Parathyroid adenoma (tissue), 2 donors: ENCODE results near the gene MRPL14.

Experiments
- H2AFZ ChIP-seq: fragments of 300-600 bp; sonication (generic); one replicate; pipeline ENCODE4 v1.7.0; 2017; ENCODE audit warnings: antibody characterized with exemption, mild to moderate bottlenecking
- H3K27ac ChIP-seq: fragments of 300-600 bp; sonication (generic); one replicate; pipeline ENCODE4 v1.7.0; 2017
- H3K27me3 ChIP-seq: fragments of 300-600 bp; sonication (generic); one replicate; pipeline ENCODE4 v1.7.0; 2017; ENCODE audit warnings: low read length; ENCODE audit not compliant: control insufficient read depth, insufficient read depth
- H3K36me3 ChIP-seq: fragments of 300-600 bp; sonication (generic); one replicate; pipeline ENCODE4 v1.7.0; 2017; ENCODE audit warnings: low read length; ENCODE audit not compliant: control insufficient read depth, insufficient read depth
- H3K4me1 ChIP-seq: fragments of 300-600 bp; sonication (generic); one replicate; pipeline ENCODE4 v1.7.0; 2017; ENCODE audit warnings: control low read depth
- H3K4me2 ChIP-seq: fragments of 300-600 bp; sonication (generic); one replicate; pipeline ENCODE4 v1.7.0; 2017; ENCODE audit warnings: low read length
- H3K4me3 ChIP-seq: fragments of 300-600 bp; sonication (generic); one replicate; pipeline ENCODE4 v1.7.0; 2017; ENCODE audit warnings: low read depth, low read length
- H3K79me2 ChIP-seq: fragments of 300-600 bp; sonication (generic); one replicate; pipeline ENCODE4 v1.7.0; 2017; ENCODE audit warnings: control low read depth
- H3K9ac ChIP-seq: fragments of 300-600 bp; sonication (generic); one replicate; pipeline ENCODE4 v1.7.0; 2017; ENCODE audit warnings: mild to moderate bottlenecking
- H3K9me3 ChIP-seq: fragments of 300-600 bp; sonication (generic); one replicate; pipeline ENCODE4 v1.7.0; 2017; ENCODE audit warnings: low read length; ENCODE audit not compliant: control insufficient read depth
- TF ChIP-seq, protein P1 (sequence below): fragments of 300-600 bp; sonication (generic); IDR thresholded peaks from one replicate; pipeline ENCODE4 v1.7.0; 2017; ENCODE audit warnings: antibody characterized with exemption, mild to moderate bottlenecking
- donor health status: primary hyperparathyroidism.

The MRPL14 gene

DNA sequence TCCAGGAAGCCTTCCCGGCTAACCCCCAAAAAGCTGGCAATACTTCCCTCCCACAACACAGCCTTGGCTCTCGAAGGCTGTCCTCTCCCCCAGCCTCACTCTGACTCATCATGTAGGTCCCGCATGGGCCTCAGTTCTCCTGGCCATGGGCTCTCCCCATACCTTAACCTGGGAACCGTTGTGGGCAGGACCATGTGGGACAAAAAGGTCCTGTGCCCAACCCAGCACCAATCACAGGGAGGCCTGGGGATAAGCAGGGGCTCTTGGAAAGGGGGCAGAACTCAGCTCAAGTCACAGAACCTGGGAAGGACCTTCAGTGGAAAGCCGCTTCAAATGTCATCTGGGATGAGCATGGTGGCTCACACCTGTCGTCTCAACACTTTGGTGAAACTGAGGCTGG lies 45.5 kb downstream of the MRPL14 start:
- Histone ChIP-seq H2AFZ (no peak overlapping the region), H3K9ac (no peak overlapping the region), H3K36me3 (no peaks in the 10 kb centered on the region), H3K4me3 (no peak overlapping the region), H3K4me1 (no peaks in the 10 kb centered on the region), H3K27ac (no peak overlapping the region), H3K4me2 (no peak overlapping the region), H3K9me3 (no peaks in the 10 kb centered on the region), H3K79me2 (no peaks in the 10 kb centered on the region), H3K27me3 (no peaks in the 10 kb centered on the region)
- TF ChIP-seq, protein P1, sequence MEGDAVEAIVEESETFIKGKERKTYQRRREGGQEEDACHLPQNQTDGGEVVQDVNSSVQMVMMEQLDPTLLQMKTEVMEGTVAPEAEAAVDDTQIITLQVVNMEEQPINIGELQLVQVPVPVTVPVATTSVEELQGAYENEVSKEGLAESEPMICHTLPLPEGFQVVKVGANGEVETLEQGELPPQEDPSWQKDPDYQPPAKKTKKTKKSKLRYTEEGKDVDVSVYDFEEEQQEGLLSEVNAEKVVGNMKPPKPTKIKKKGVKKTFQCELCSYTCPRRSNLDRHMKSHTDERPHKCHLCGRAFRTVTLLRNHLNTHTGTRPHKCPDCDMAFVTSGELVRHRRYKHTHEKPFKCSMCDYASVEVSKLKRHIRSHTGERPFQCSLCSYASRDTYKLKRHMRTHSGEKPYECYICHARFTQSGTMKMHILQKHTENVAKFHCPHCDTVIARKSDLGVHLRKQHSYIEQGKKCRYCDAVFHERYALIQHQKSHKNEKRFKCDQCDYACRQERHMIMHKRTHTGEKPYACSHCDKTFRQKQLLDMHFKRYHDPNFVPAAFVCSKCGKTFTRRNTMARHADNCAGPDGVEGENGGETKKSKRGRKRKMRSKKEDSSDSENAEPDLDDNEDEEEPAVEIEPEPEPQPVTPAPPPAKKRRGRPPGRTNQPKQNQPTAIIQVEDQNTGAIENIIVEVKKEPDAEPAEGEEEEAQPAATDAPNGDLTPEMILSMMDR, result no peak

DNA sequence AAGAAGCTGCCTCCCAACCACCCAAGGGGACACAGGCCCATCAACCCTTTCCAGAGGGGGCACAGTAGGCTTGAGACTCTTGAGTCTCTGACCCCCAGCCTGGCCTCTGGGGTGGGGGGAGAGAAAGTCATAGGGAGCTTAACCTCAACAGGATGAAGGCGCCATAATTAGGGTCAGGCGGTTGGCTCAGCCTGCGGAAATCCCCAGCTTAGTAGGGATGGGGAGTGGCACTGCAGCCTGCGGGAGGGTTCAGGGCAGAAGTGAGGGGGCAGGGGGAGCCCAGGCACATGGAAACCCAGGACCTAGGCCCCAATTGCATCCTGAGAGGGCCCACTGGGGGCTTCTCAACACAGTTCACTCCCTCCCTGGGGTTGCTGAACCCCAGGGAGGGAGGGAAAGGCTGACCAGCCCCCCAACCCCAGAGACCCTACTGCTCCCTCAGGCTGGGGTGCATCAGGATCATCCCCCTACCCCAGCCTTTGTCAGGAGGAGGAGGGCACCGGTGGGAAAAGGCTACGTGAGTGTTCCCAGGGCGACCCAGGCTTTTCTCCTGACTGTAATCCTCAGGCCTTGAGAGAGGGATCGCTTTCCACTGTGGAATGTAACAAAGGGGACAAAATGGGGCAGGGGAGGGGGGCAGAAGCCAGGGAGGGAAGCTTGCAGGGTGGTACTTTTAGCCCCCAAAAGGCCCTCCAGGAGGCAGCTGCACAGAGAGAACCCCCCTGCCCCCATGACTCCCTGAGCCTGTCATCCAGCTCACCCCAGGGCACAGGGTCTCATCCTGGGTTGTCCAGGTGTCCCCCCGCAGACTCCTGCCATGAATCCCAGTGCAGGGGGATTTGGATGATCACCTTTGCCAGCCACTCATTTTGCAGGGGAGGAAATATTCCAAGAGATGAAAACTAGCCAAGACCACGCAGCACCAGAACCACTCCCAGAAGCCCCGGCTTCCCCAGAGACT lies 46.4 kb downstream of the MRPL14 start:
- Histone ChIP-seq H3K4me1 (no peaks in the 10 kb centered on the region), H3K27me3 (no peaks in the 10 kb centered on the region), H3K4me2 (no peak overlapping the region), H3K36me3 (no peaks in the 10 kb centered on the region), H3K4me3 (no peak overlapping the region), H2AFZ (no peak overlapping the region), H3K9ac (no peak overlapping the region), H3K27ac (no peak overlapping the region), H3K79me2 (no peaks in the 10 kb centered on the region), H3K9me3 (no peaks in the 10 kb centered on the region)
- TF ChIP-seq, protein P1, result no peak

- TF ChIP-seq, protein P1, result no peak
- no peaks in the 10 kb centered on the region for H3K36me3 ChIP-seq
- H3K79me2 ChIP-seq, result no peaks in the 10 kb centered on the region
- H3K27ac ChIP-seq, result no peak overlapping the region
- H3K4me2 ChIP-seq, result no peak overlapping the region
- H3K27me3 ChIP-seq, result no peaks in the 10 kb centered on the region
- no peaks in the 10 kb centered on the region for H3K9me3 ChIP-seq
- H3K4me3 ChIP-seq, result no peak overlapping the region
- no peak overlapping the region for H3K9ac ChIP-seq
- no peak overlapping the region for H2AFZ ChIP-seq
- no peaks in the 10 kb centered on the region for H3K4me1 ChIP-seq
Measured at GRCh38 chr6:44079672-44080071, 47.6 kb downstream of the MRPL14 start.

DNA sequence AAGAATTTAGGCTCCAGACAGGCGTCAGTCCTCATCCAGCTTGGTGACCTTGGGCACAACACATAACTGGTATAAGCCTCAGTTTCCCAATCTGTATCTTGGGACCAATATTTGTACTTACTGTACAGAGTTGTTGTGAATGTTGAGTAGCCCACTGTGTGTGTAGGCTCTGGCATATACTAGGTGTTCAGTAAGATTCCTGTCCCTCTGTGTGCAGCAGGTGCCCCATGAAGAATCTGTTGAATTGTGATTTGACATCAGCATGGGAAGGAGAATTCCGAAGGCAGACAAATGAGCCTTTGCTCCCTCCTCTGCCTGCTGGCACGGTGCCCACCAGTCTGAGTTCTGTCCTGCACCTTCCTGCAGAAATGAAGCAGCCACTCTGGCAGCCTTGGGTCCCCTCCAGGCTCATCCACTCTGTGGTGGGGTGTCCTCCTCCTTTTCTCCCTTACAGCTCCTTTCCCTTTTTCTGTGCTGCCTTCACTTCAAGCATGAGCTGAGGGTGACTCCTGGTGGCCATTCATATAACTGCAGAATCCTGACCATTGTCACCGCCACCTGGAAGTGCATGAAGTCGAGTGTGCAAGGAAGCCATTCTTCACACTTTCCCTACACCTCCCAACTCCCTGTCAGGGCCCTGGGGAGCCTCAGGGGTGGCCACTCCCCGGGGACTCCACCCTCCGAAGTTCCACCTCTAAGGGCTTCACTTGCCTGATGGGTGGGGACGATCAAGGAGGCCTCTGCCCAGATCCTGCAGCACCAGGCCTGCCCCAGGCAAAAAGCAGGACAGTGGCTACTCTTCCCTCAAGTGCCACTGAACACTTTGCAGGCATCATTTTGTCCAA lies 48.2 kb downstream of the MRPL14 start:
- Histone ChIP-seq H3K4me1 (no peaks in the 10 kb centered on the region), H3K4me2 (no peak overlapping the region), H3K9ac (no peak overlapping the region), H2AFZ (no peak overlapping the region), H3K4me3 (no peak overlapping the region), H3K36me3 (no peaks in the 10 kb centered on the region), H3K79me2 (no peaks in the 10 kb centered on the region), H3K9me3 (no peaks in the 10 kb centered on the region), H3K27ac (no peak overlapping the region), H3K27me3 (no peaks in the 10 kb centered on the region)
- TF ChIP-seq, protein P1, result peak; percentile 87
